HG03520 (cell line): ENCODE measurements around the gene ZNF335.
A peak's percentile ranks its signal among the peaks of the same experiment; 100 is the strongest.

Experiments used
- ATAC-seq: cut with Tn5 transposase; IDR thresholded peaks from one replicate; pipeline ENCODE4 v1.9.1; 2021; ENCODE audit warnings: mild to moderate bottlenecking, moderate library complexity; ENCODE audit not compliant: unreplicated experiment

Gene ZNF335

GRCh38 chr20:45971675-45972499 lies at the start of gene ZNF335:
Gene ZNF335 (minus strand): TSS chr20:45972203. CDS start chr20:45971410, 793 bp downstream.
- peak; percentile 62 for ATAC-seq

- no peak for ATAC-seq
Observed at GRCh38 chr20:46020555-46020954, 48.6 kb upstream of the ZNF335 start.

- no peak for ATAC-seq
Observed at GRCh38 chr20:46018611-46019010, 46.6 kb upstream of the ZNF335 start.

GRCh38 chr20:46018112-46018511 lies 46.1 kb upstream of the ZNF335 start:
- no peak for ATAC-seq

GRCh38 chr20:46017272-46017671 lies 45.3 kb upstream of the ZNF335 start:
- ATAC-seq, result no peak

GRCh38 chr20:46014517-46015396 lies 42.8 kb upstream of the ZNF335 start:
- ATAC-seq, result no peak

GRCh38 chr20:46013829-46014516 lies 42.0 kb upstream of the ZNF335 start:
- ATAC-seq, result peak; percentile 59

- no peak for ATAC-seq
Observed at GRCh38 chr20:46013322-46013828, 41.4 kb upstream of the ZNF335 start.

GRCh38 chr20:46012921-46013320 lies 40.9 kb upstream of the ZNF335 start:
- ATAC-seq, result no peak

GRCh38 chr20:46011631-46012482 lies 39.9 kb upstream of the ZNF335 start:
- no peak for ATAC-seq

GRCh38 chr20:46010491-46011391 lies 38.7 kb upstream of the ZNF335 start:
- no peak for ATAC-seq

- no peak for ATAC-seq
Observed at GRCh38 chr20:46009816-46010215, 37.8 kb upstream of the ZNF335 start.

GRCh38 chr20:46007671-46008070 lies 35.7 kb upstream of the ZNF335 start:
- ATAC-seq, result no peak

GRCh38 chr20:46006964-46007363 lies 35.0 kb upstream of the ZNF335 start:
- no peak for ATAC-seq

GRCh38 chr20:46006022-46006705 lies 34.2 kb upstream of the ZNF335 start:
- ATAC-seq, result no peak

- ATAC-seq, result no peak
Observed at GRCh38 chr20:46004889-46005473, 33.0 kb upstream of the ZNF335 start.

- ATAC-seq, result no peak
Observed at GRCh38 chr20:46004187-46004586, 32.2 kb upstream of the ZNF335 start.

GRCh38 chr20:46002008-46002407 lies 30.0 kb upstream of the ZNF335 start:
- ATAC-seq, result no peak
